Lower leg skin (tissue), 4 donors: ENCODE results near the gene DRD3. TPM values are rescaled to one million over a fixed set of nuclear protein-coding genes. Genes with fewer than 3 reads are reported as not detected.

Experiments used
- DNase-seq, 2 donors: peaks; one replicate each; pipeline ENCODE4 v3.0.0-alpha.2; 2019; ENCODE audit warnings: low spot score in 2 of 2
- H3K4me3 ChIP-seq: fragments of 200-600 bp; sonication (generic); 2 replicates; pipeline ENCODE4 v1.5.1; 2017; ENCODE audit warnings: mild to moderate bottlenecking, low read depth; ENCODE audit not compliant: poor library complexity, severe bottlenecking
- POLR2A ChIP-seq, 2 donors: fragments of 450-650 bp; IDR thresholded peaks; one replicate each; pipeline ENCODE4 v1.6.1; 2016 to 2017; ENCODE audit warnings: antibody characterized with exemption in 2 of 2, mild to moderate bottlenecking in 1 of 2, moderate library complexity in 1 of 2
- WGBS, 2 donors: methylation state at CpG; one replicate each; pipeline ENCODE4 v1.1.5; 2018; 5-methylcytosine and 5-hydroxymethylcytosine counted together
- intact Hi-C: fragments of 100-400 bp; cut with DNase I; formaldehyde crosslinking; loops from one replicate; pipeline ENCODE4 v1.15.0; 2023; ENCODE audit warnings: low total_unique reads
- total RNA-seq, 4 donors: library from RNA; depleted of rRNA; stranded (reverse); fragments of >200 nt; gene quantifications; one replicate each; pipeline ENCODE4 v1.1.0, GENCODE V29; 2016
- TF ChIP-seq, protein P1 (sequence below), 3 donors: fragments of 450-650 bp; IDR thresholded peaks; one replicate each; pipeline ENCODE4 v1.5.1; 2016; ENCODE audit warnings: antibody characterized with exemption in 3 of 3, mild to moderate bottlenecking in 3 of 3, moderate library complexity in 2 of 3

The DRD3 gene
- total RNA-seq, 4 donors from 2014 or later = not detected

DNA sequence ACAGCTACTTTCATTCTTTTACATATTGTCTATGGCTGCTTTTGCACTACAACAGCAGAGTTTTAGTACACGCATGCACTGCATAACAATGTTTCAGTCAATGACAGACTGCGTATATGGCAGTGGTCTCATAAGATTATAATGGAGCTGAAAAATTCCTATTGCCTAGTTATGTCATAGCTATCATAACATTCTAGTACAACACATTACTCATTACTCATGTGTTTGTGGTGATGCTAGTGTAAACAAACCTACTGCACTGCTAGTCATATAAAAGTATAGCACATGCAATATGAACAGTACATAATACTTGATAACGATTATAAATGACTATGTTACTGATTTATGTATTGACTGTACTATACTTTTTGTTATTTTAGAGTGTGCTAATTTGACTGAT is 74.4 kb downstream of the DRD3 start:
- no peak overlapping the region for H3K4me3 ChIP-seq
- intact Hi-C loops = no loop called here
- no peak for TF ChIP-seq POLR2A (IDR thresholded peaks at IDR 0.05)
- TF ChIP-seq, protein P1, sequence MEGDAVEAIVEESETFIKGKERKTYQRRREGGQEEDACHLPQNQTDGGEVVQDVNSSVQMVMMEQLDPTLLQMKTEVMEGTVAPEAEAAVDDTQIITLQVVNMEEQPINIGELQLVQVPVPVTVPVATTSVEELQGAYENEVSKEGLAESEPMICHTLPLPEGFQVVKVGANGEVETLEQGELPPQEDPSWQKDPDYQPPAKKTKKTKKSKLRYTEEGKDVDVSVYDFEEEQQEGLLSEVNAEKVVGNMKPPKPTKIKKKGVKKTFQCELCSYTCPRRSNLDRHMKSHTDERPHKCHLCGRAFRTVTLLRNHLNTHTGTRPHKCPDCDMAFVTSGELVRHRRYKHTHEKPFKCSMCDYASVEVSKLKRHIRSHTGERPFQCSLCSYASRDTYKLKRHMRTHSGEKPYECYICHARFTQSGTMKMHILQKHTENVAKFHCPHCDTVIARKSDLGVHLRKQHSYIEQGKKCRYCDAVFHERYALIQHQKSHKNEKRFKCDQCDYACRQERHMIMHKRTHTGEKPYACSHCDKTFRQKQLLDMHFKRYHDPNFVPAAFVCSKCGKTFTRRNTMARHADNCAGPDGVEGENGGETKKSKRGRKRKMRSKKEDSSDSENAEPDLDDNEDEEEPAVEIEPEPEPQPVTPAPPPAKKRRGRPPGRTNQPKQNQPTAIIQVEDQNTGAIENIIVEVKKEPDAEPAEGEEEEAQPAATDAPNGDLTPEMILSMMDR (IDR thresholded peaks at IDR 0.05) = no peak
- no peak for DNase-seq
- 87 to 91% methylated on average over 3 of the region's 3 CpGs for WGBS, 2 donors

DNA sequence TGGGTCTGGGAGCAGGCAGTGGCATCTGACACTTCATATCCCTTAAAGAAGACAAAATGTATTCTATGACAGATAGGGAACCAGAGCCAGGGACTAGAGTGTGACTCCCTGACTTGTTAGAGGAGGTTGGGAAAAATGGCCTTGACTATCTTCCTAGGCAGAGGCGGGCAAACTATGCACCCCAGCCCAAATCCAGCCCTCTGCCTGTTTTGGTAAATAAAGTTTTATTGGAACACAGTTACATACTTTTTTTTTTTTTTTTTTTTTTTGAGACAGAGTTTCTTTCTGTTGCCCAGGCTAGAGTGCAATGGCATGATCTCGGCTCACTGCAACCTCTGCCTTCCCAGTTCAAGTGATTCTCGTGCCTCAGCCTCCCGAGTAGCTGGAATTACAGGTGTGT is 75.0 kb downstream of the DRD3 start:
- WGBS, 2 donors = 94% methylated on average over 4 of the region's 4 CpGs
- H3K4me3 ChIP-seq = no peak overlapping the region
- no peak for TF ChIP-seq POLR2A (IDR thresholded peaks at IDR 0.05)
- TF ChIP-seq, protein P1 (IDR thresholded peaks at IDR 0.05) = no peak
- no peak for DNase-seq
- intact Hi-C loops = no loop called here

DNA sequence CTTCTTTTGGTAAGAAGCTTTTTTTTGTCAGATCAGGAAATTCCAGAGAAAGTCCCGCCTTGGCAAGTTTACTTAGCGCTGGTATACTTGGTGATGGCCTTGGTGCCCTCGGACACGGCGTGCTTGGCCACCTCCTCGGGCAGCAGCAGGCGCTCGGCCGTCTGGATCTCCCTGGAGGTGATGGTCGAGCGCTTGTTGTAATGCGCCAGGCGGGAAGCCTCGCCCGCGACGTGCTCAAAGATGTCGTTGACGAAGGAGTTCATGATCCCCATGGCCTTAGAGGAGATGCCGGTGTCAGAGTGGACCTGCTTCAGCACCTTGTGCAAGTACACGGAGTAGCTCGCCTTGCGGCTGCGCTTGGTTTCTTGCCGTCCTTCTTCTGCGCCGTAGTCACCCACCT is 75.7 kb downstream of the DRD3 start:
- intact Hi-C loops = no loop called here
- DNase-seq = no peak
- 95 to 97% methylated on average over 27 of the region's 27 CpGs for WGBS, 2 donors
- no peak for TF ChIP-seq POLR2A (IDR thresholded peaks at IDR 0.05)
- TF ChIP-seq, protein P1 (IDR thresholded peaks at IDR 0.05) = no peak
- no peak overlapping the region for H3K4me3 ChIP-seq

DNA sequence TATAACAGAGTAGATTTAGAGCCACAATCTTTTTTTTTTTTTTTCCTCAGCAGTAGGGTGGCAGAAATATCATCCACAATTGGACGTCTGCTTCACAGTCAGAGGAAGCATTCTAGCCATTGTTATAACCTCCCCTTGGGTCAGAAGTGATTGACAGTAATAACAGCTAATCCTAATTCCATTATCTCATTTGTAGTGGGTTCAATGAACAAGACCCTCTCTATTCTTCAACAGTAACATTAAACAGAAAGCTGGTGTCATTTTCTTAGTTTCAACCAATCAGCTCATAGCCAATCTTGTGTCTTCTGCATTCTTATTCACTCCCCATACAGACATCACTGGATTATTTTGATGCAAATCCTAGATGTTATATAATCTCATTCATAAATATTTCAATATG is 77.8 kb downstream of the DRD3 start:
- no peak overlapping the region for H3K4me3 ChIP-seq
- intact Hi-C loops = no loop called here
- TF ChIP-seq, protein P1 (IDR thresholded peaks at IDR 0.05) = no peak
- TF ChIP-seq POLR2A (IDR thresholded peaks at IDR 0.05) = no peak
- 34 to 54% methylated on average over 1 of the region's 1 CpG for WGBS, 2 donors
- DNase-seq = no peak

DNA sequence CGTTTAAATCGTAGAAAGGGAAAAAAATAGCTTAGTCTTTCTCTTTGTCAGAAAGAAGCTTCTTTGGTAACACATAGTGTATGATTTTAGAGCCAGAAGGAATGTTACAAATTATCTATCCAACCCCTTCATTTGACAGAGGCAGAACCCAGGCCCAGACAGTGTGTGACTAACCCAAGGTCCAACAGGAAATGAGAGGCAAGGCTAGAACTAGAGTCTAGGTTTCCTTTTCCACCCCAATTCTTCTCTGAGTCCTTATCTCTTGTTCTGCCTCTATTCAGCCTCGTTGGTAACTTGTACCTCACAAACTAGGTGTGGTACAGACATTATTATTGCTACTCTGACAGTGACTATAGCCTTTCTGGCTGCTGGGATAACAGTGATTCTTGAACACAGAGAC is 83.1 kb downstream of the DRD3 start:
- no peak for DNase-seq
- intact Hi-C loops = no loop called here
- no peak overlapping the region for H3K4me3 ChIP-seq
- TF ChIP-seq, protein P1 (IDR thresholded peaks at IDR 0.05) = no peak
- WGBS, 2 donors = 71 to 76% methylated on average over 3 of the region's 3 CpGs

DNA sequence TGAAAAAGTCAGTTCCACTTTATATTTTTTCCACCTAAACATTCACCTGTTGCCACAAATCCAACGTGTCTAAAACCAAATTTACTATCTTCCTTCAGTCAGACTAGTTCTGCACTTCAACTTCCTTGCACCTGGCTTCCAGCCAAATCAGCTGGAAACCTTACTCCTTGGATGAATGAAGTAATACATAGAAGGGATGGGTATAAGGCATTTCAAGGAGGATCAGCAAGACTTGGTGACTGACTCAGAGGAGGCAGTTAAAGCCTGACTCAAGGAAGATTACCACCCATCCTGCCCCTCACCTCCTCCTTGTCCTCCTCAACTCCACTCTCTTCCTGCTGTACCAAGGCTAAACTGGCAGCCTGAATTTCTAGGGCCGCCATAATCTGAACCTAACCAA is 85.3 kb downstream of the DRD3 start:
- TF ChIP-seq, protein P1 (IDR thresholded peaks at IDR 0.05) = no peak
- TF ChIP-seq POLR2A (IDR thresholded peaks at IDR 0.05) = no peak
- intact Hi-C loops = no loop called here
- no peak overlapping the region for H3K4me3 ChIP-seq
- peak in 1 of 2 donors; percentile 24 for DNase-seq
- 50% methylated on average over 2 of the region's 2 CpGs for WGBS, 2 donors
